GM23248 (cell line): ENCODE measurements around the gene FOXK1.

ENCODE experiments used
- EZH2 ChIP-seq: fragments of 200-600 bp; sonication (generic); IDR thresholded peaks from 2 replicates; pipeline ENCODE4 v1.6.1; 2018; ENCODE audit warnings: antibody characterized with exemption, mild to moderate bottlenecking; ENCODE audit not compliant: insufficient read depth, poor library complexity, severe bottlenecking
- EZH2phosphoT487 ChIP-seq: fragments of 200-600 bp; sonication (generic); IDR thresholded peaks from 2 replicates; pipeline ENCODE4 v1.6.1; 2018; ENCODE audit warnings: antibody characterized with exemption, moderate library complexity, mild to moderate bottlenecking, low read depth; ENCODE audit not compliant: insufficient read depth

DNA sequence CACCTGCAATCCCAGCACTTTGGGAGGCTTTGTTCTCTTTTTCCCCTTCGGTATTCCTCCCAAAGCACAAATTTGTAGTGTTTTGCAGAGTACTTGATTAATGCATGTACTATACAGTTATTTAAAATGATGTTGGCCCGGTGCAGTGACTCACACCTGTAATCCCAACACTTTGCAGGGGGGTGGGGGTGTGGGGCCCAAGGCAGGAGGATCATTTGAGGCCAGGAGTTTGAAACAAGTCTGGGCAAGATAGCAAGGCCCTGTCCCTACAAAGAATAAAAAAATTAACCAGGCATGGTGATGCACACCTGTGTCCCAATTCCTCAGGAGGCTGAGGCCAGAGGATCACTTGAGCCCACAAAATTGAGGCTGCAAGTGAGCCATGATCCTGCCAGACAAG is 26.8 kb upstream of the FOXK1 start:
- TF ChIP-seq EZH2 (no peak), EZH2phosphoT487 (no peak)
